Common myeloid progenitor, CD34-positive (primary cell): ENCODE results near the gene MCF2L.

ENCODE experiments used
- CTCF ChIA-PET: fragments of 350-600 bp; sonication (Branson Sonifier 250); formaldehyde crosslinking; loops from one replicate; lab custom pipeline; 2021; ENCODE audit warnings: antibody characterized with exemption; lab: Charles Lee
- POLR2A ChIA-PET: fragments of 350-600 bp; sonication (Branson Sonifier 250); formaldehyde crosslinking; loops from one replicate; lab custom pipeline; 2021; ENCODE audit warnings: antibody characterized with exemption; lab: Charles Lee
- DNase-seq, 3 donors: peaks; one replicate each; pipeline versions ENCODE4 v3.0.0 to v3.0.0-alpha.2; 2013
- H3K27ac ChIP-seq, 2 experiments: 1 replicate in 1 of 2; 2 replicates in 1 of 2; pipeline ENCODE4 v1.7.0; 2013; ENCODE audit warnings: inconsistent platforms in 2 of 2, low read length in 2 of 2, mild to moderate bottlenecking in 2 of 2, low read depth in 1 of 2, moderate library complexity in 1 of 2; ENCODE audit not compliant: severe bottlenecking in 2 of 2, insufficient read depth in 1 of 2, poor library complexity in 1 of 2
- H3K27me3 ChIP-seq, 5 experiments: replicated peaks in 2 of 5; 1 replicate in 3 of 5; 2 replicates in 2 of 5; pipeline versions ENCODE4 v1.6.1 to v1.7.0; 2013; ENCODE audit warnings: low read length in 4 of 5, mild to moderate bottlenecking in 2 of 5, moderate library complexity in 2 of 5, inconsistent platforms in 1 of 5; ENCODE audit not compliant: insufficient read depth in 5 of 5, control insufficient read depth in 4 of 5
- H3K36me3 ChIP-seq, 4 experiments: 1 replicate in 2 of 4; 2 replicates in 2 of 4; pipeline versions ENCODE4 v1.6.1 to v1.7.0; 2013; ENCODE audit warnings: low read length in 3 of 4, control low read depth in 1 of 4, mild to moderate bottlenecking in 1 of 4; ENCODE audit not compliant: control insufficient read depth in 4 of 4, insufficient read depth in 4 of 4
- H3K4me1 ChIP-seq, 4 experiments: 1 replicate in 3 of 4; 2 replicates in 1 of 4; pipeline versions ENCODE4 v1.6.1 to v1.7.1; 2013; ENCODE audit warnings: low read length in 3 of 4, mild to moderate bottlenecking in 3 of 4, control low read depth in 1 of 4, inconsistent platforms in 1 of 4, moderate library complexity in 1 of 4; ENCODE audit not compliant: control insufficient read depth in 4 of 4, insufficient read depth in 4 of 4; ENCODE audit errors: control extremely low read depth in 1 of 4
- H3K4me3 ChIP-seq, 7 experiments: 1 replicate in 4 of 7; 2 replicates in 3 of 7; pipeline versions ENCODE4 v1.5.1 to v1.7.0; 2013; ENCODE audit warnings: mild to moderate bottlenecking in 7 of 7, low read length in 6 of 7, moderate library complexity in 6 of 7, inconsistent platforms in 2 of 7, low read depth in 2 of 7, control low read depth in 1 of 7; ENCODE audit not compliant: insufficient read depth in 4 of 7, control insufficient read depth in 1 of 7; ENCODE audit errors: extremely low read depth in 1 of 7
- H3K9me3 ChIP-seq, 5 experiments: 1 replicate in 4 of 5; 2 replicates in 1 of 5; pipeline versions ENCODE4 v1.6.1 to v1.7.1; 2013; ENCODE audit warnings: low read length in 4 of 5, mild to moderate bottlenecking in 2 of 5, inconsistent platforms in 1 of 5, low read depth in 1 of 5, moderate library complexity in 1 of 5; ENCODE audit not compliant: control insufficient read depth in 4 of 5, insufficient read depth in 2 of 5; ENCODE audit errors: control extremely low read depth in 1 of 5
- WGBS: methylation state at CpG from one replicate; pipeline ENCODE4 v1.1.5; 2013; ENCODE audit not compliant: insufficient coverage; 5-methylcytosine and 5-hydroxymethylcytosine counted together

MCF2L gene

DNA sequence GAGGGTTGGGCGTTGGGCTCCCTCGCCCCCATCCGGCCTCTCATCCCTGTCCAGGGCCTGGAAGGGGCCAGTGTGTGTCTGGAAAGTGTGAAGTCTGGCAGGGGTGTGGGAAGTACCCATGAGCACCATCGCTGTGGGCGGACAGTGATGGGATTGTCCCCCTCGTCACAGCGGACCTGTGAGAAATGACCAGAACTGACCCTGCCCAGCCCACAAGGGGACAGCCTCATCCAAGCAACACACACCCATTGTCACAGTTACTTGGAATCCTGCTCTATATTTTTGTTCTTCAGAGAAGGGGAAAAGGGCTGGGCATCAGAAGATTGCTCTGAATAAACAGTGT, 18.6 kb downstream of the MCF2L start:
- H3K4me1 ChIP-seq: peaks cover 0 to 9% (median 3%) of the 10 kb centered on the region in 4 experiments
- CTCF ChIA-PET: interaction anchor here (1.2 kb wide), 1 partner anchor 17 kb away, joined by 3 read pairs; no protein-coding TSS in a partner anchor
- DNase-seq: no peak
- POLR2A ChIA-PET: no interaction called here
- no CpG with 5 or more reads among the region's 7 CpGs for WGBS
- H3K27ac ChIP-seq: no peak overlapping the region
- H3K27me3 ChIP-seq: peaks cover 0 to 6% (median 0%) of the 10 kb centered on the region in 5 experiments
- peaks cover 0 to 8% (median 0%) of the 10 kb centered on the region in 5 experiments for H3K9me3 ChIP-seq
- H3K36me3 ChIP-seq: no peaks in the 10 kb centered on the region
- no peak overlapping the region for H3K4me3 ChIP-seq

- ChIA-PET POLR2A (no interaction called here), CTCF (interaction anchor here (1.7 kb wide), 1 partner anchor 41 kb away, joined by 5 read pairs; no protein-coding TSS in a partner anchor)
- H3K4me1 ChIP-seq: peaks cover 0 to 4% (median 2%) of the 10 kb centered on the region in 4 experiments
- H3K4me3 ChIP-seq: no peak overlapping the region
- no peaks in the 10 kb centered on the region for H3K36me3 ChIP-seq
- 76% methylated on average over 6 of the region's 8 CpGs for WGBS
- H3K27me3 ChIP-seq: peaks cover 0 to 6% (median 0%) of the 10 kb centered on the region in 5 experiments
- DNase-seq: peak in 2 of 3 donors; percentile 50 to 64
- no peak overlapping the region for H3K27ac ChIP-seq
- H3K9me3 ChIP-seq: peaks cover 0 to 8% (median 0%) of the 10 kb centered on the region in 5 experiments
These were observed 21.8 kb downstream of the MCF2L start for GRCh38 chr13:112990783-112991182.

DNA sequence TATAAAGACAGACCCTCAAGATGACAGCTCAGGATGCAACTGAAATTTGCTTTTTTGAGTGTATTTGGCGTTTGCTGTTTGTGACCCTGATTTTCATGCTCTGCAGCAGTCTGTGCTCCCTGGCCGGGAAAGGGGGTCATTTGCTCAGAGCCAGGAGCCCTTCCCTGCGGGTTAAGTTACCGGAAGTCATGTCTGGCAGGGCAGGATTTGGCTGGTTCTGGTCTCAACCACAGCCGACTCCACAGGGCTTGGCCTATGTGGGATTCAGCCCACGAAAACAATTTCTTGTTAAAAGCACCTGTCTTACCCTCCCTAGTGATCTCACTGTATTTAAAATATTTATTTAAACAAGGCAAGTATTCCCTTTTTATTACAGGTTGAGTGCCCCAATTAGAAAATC, 22.6 kb downstream of the MCF2L start:
- POLR2A ChIA-PET: interaction anchor here (0.6 kb wide), 1 partner anchor 116 kb away, joined by 3 read pairs; no protein-coding TSS in a partner anchor
- Histone ChIP-seq H3K27me3 (peaks cover 0 to 6% (median 0%) of the 10 kb centered on the region in 5 experiments), H3K27ac (no peak overlapping the region), H3K4me1 (peaks cover 0 to 4% (median 2%) of the 10 kb centered on the region in 4 experiments), H3K4me3 (no peak overlapping the region), H3K9me3 (peaks cover 0 to 8% (median 0%) of the 10 kb centered on the region in 5 experiments), H3K36me3 (no peaks in the 10 kb centered on the region)
- DNase-seq: no peak
- 88% methylated on average over 4 of the region's 6 CpGs for WGBS
- CTCF ChIA-PET: no interaction called here

DNA sequence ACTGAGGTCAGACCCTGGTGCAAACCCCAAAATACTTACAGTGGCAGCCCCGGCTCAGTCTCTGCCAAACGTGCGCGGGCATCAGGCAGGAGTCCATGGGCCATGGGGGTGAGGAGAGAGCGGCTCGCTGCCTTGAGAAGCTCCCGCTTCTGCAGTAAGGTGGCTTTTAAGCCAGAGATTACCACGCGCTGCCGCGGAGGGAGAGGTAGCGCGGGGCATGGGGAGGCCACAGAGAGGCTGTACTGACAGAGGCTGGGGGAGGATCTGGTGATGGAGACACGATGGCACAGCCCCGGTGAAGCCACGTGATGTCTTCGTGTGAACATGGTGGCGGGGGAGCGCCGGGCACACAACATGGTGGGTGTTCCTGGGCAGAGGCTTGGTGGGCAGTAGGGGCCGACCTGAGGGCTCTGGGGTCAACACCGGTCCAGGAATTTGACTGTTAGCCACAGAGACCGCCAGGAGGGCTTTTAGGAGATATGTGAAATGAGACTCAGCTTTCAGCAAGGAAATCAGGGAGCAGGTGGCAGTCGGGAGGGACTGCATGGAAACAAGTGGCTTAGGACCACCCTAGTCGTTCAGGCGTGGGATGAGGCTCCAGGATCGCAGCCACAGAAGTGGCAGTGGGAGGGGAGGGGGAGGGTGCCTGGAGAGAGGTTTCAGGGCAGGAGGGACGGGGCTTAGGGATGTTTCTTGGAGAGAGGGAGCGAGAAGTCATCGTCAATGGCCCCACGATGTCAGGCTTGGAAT, 24.1 kb downstream of the MCF2L start:
- ChIA-PET POLR2A (no interaction called here), CTCF (interaction anchor here (0.8 kb wide), 1 partner anchor 37 kb away, joined by 5 read pairs; no protein-coding TSS in a partner anchor)
- Histone ChIP-seq H3K27me3 (peaks cover 0 to 6% (median 0%) of the 10 kb centered on the region in 5 experiments), H3K36me3 (no peaks in the 10 kb centered on the region), H3K4me1 (peaks cover 0 to 15% (median 11%) of the 10 kb centered on the region in 4 experiments), H3K27ac (no peak overlapping the region), H3K9me3 (peaks cover 0 to 8% (median 0%) of the 10 kb centered on the region in 5 experiments), H3K4me3 (no peak overlapping the region)
- DNase-seq: no peak
- WGBS: 96% methylated on average over 22 of the region's 31 CpGs

DNA sequence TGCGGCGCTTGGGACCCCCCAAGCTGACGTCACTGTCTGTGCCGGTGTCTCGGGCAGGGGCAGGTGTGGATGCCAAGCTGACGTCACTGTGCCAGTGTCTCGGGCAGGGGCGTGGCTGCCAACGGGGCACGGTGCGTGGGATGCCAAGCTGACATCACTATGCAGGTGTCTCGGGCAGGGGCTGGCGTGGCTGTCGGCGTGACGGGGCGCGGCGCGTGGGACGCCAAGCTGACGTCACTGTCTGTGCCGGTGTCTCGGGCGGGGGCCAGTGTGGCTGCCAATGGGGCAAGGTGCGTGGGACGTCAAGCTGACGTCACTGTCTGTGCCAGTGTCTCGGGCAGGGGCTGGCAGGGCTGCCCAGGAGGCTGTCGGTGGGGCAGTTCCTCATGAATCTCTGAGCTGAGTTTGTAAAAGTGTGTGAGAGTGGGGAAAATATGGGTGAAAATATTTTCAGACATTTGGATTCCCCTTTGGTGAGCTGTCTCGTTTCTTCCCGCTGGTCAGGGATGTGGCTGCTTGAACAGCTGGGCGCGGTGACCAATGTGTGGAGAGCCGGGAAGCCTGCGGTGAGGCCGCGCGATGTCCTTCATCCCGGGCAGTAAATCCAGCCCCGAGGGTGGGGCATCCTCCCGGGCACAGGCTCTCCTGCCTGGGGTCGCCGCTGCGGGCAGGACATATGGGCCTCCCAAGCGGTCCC, 25.2 kb downstream of the MCF2L start:
- H3K9me3 ChIP-seq: peaks cover 0 to 8% (median 0%) of the 10 kb centered on the region in 5 experiments
- H3K27ac ChIP-seq: no peak overlapping the region
- 95% methylated on average over 44 of the region's 46 CpGs for WGBS
- ChIA-PET CTCF (no interaction called here), POLR2A (no interaction called here)
- no peak overlapping the region for H3K4me3 ChIP-seq
- DNase-seq: no peak
- H3K4me1 ChIP-seq: peaks cover 0 to 24% (median 13%) of the 10 kb centered on the region in 4 experiments
- H3K36me3 ChIP-seq: no peaks in the 10 kb centered on the region
- H3K27me3 ChIP-seq: peaks cover 0 to 6% (median 0%) of the 10 kb centered on the region in 5 experiments

GRCh38 chr13:112994781-112995355, 25.9 kb downstream of the MCF2L start:
- ChIA-PET POLR2A (no interaction called here), CTCF (no interaction called here)
- Histone ChIP-seq H3K27me3 (peaks cover 0 to 2% (median 0%) of the 10 kb centered on the region in 5 experiments), H3K9me3 (peaks cover 0 to 5% (median 0%) of the 10 kb centered on the region in 5 experiments), H3K4me1 (peaks cover 0 to 24% (median 13%) of the 10 kb centered on the region in 4 experiments), H3K27ac (no peak overlapping the region), H3K36me3 (no peaks in the 10 kb centered on the region), H3K4me3 (no peak overlapping the region)
- no peak for DNase-seq
- 90% methylated on average over 28 of the region's 34 CpGs for WGBS
